GM19023 (cell line): ENCODE results near the gene GLTPD2.
A peak's percentile ranks its signal among the peaks of the same experiment; 100 is the strongest.

ENCODE experiments used
- ATAC-seq: cut with Tn5 transposase; IDR thresholded peaks from one replicate; pipeline ENCODE4 v1.9.1; 2021; ENCODE audit warnings: mild to moderate bottlenecking, moderate library complexity; ENCODE audit not compliant: unreplicated experiment

GLTPD2 gene

DNA sequence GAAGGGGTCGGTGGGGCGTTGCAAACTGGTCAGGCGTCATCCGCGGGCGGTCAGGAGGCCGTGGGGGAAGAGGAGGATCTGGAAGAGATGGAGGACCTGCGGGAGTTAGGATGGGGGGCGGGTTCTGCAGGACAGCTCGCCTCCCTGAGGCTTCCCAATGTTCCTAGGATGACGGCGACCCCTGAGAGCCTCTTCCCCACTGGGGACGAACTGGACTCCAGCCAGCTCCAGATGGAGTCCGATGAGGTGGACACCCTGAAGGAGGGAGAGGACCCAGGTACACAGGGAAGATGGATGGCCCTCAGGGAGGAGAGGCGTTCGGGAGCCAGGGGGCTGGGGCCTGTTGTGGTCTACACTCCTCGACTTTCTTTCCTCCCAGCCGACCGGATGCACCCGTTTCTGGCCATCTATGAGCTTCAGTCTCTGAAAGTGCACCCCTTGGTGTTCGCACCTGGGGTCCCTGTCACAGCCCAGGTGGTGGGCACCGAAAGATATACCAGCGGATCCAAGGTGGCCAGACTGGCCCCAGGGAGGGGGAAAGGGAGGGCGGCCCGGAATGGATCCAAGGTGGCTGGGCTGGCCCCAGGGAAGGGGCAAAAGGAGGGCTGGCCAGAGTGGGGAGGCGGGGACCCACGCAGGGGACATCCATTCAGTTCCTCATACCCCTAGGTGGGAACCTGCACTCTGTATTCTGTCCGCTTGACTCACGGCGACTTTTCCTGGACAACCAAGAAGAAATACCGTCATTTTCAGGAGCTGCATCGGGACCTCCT, 19.0 kb downstream of the GLTPD2 start:
- ATAC-seq = no peak

DNA sequence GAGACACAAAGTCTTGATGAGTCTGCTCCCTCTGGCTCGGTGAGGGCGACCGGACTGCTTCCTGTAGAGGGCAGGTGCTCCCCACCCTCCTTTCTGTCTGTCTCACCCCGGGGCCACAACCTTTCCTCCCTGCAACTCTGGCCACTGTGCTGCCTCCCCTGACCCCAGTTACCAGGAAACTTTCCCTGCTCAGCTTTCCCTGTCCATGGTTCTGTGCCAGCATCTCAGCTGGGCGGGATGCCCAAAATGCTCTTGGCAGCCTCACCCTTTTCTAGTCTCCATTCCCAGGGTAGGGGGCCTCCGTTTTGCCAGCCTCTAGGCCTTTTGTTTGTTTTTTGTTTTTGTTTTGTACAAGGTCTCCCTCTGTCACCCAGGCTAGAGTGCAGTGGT, 19.6 kb downstream of the GLTPD2 start:
- ATAC-seq = no peak

DNA sequence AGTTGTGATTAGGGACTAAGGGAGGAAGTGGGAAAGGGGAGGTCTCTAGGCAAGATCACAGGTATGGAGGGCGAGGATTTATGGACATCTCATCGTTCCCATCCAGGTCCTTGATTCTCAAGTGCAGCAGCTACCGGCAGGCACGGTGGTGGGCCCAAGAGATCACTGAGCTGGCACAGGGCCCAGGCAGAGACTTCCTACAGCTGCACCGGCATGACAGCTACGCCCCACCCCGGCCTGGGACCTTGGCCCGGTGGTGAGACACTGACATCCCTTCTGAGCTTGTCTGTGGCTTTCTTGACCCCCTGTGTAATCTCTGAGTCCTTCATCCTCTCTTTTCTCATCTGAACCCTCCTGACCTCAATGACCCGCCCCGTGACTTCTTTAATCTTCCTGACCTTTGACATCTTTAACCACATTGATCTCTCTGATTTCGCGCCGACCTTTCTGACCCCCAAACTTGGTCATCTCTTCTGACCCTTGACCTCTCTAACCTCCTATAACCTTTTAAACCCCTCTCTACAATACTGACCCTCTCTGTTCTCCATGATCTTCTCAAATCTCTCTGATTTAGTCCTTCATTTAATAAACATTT, 22.0 kb downstream of the GLTPD2 start:
- no peak for ATAC-seq

DNA sequence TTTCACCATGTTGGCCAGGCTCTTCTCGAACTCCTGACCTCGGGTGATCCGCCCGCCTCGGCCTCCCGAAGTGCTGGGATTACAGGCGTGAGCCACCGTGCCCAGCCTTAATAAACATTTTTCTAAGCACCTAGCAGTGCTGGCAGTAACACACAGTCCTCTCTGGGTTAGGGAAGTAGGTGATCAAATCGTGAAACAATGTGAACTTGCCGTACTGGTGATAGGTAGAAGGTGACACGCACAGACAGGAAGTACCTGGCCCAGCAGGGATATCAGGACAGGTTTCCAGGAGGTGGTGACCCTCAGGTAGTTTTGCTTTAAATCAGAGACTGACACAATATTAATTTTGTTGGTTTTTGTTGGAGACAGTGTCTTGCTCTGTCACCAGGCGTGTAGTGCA, 22.7 kb downstream of the GLTPD2 start:
- no peak for ATAC-seq

DNA sequence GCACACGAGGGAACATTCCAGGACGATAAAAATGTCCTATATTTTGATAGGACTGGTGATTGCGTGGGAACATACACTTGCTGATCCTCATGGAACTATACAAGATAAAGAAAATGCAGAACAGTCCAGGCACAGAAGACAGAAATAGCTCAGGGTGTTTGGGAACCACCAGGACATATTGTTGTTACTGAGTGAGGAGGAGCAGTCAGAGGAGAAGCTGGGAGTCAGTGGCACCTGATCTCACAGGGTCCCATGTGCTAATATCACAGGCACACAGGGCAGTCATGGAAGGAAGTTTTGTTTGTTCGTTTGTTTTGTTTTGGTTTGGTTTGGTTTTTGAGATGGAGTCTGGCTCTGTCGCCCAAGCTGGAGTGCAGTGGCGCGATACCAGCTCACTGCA, 23.9 kb downstream of the GLTPD2 start:
- no peak for ATAC-seq

DNA sequence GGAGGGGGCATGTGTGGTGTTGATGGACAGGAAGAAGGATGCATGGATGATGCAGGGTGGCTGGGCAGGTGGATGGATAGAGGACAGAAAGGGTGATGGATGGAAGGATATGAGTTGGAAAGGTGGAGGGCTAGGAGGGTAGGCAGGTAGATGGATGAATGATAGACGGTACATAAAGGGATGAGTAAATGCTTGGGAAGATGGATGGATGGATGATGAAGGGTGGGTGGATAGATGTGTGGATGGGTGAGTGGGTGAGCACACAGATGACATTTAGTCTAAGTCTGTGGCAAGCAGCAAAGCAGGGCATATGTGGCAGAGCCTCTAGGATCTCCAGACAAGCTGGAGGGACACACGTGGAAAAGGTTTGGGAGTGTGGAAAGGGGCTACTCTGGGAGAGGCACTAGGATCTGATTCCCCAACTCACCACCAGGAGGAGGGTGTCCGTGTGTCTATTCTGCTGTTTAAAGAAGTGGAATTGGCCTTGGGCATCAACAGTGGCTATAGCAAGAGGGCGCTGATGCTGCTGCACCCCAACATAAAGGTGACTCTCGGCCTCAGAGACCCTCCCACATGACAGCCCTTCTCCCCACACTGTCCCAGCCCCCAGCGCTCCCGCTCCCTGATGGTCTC, 26.4 kb downstream of the GLTPD2 start:
- ATAC-seq = no peak

DNA sequence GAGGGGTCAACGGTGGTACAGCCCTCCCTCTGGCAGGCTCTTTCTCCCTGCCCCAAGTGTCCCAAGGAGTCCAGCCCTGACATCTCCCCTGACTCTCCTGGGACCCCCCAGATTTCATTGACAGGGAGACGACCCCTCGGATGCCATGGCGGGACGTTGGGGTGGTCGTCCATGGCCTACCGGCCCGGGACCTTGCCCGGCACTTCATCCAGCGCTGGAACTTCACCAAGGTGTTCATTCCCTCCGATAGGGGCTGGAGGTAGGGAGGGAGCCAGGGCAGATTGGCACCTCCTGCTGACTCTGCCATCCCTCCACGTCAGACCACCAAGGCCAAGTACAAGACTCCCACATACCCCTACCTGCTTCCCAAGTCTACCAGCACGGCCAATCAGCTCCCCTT, 28.1 kb downstream of the GLTPD2 start:
- ATAC-seq = no peak

DNA sequence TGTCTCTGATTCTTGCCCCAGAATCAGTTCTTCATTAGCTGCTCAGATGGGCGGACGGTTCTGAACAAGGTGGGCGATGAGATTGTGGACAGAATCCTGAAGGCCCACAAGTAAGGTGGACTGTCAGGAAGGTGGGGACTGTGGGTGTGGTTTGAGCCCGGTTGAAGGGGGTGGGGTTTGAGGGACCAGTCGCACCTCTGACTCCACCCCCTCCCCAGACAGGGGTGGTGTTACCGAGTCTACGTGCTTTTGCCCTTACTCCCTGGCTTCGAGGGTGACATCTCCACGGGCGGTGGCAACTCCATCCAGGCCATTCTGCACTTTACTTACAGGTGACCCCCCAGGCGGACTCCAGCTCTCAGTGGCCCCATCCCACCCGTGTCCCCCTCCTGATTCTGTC, 29.5 kb downstream of the GLTPD2 start:
- ATAC-seq = no peak

DNA sequence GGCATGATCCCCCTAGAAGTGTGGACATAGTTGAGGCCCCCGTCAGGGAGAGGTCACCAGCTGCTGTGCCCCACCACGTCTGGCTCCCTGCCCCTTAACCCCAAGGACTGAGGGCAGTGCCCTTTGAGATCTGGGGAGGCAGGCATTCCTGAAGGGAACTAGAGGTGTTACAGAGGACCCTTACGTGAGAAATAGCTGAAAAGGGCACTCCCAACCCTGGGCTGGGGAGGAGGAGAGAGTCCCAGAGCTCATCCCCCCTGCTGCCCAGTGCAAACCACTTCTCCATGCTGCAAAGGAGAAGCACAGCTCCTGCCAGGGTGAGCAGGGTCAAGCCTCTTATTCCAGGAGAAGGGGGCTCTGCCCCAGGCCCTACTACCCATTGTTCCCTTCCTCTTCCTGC, 34.1 kb downstream of the GLTPD2 start:
- no peak for ATAC-seq

DNA sequence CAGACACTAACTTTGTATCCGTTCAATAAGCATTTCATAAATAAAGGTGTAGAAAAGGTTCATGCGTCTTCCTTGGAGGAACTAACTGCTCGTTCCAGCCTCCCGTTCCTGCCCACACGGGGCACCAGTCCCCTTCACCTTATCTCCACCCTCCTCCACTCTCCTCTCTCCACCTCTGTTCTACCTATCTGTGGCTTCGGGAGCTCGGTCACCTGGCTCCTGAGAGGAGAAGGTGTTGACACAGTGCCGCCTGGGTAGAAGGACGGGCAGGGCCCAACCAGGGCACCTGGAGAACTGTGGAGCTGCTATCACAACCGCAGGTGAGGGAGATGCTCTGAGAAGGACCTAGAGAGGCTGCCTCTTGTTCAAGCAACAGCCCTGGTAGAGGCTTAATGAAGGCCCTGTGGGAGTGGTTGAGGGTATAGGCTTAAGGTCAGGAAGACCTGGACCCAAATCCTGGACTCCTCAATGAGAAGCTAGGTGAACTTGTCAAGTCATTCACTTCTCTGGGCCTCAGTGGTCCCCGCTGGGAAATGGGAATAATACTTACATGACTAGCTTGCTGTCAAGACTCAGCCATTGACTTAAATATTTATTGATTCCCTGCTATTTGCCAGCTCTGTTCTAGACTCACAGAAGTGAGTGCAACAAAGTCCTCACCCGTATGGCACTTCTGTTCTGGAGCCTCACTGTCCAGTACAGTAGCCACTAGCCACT, 34.8 kb downstream of the GLTPD2 start:
- ATAC-seq = no peak

DNA sequence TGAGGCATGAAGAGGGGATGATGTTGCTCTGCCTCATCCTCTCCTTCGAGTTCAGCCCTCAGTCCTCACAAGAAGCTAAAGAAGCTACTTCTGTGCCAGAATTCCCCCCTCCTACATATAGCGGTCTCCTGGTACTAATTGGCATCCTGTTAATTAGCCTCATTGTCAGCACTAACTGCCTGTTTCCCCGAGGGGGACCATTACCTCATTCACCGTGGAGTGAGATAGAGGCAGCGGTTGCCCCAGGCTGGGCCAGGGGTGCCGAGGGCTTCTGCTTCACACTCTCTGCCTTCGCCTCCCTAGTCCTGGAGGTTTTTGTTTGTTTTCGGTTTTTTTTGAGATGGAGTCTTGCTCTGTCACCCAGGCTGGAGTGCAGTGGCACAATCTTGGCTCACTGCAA, 38.6 kb downstream of the GLTPD2 start:
- ATAC-seq = no peak

DNA sequence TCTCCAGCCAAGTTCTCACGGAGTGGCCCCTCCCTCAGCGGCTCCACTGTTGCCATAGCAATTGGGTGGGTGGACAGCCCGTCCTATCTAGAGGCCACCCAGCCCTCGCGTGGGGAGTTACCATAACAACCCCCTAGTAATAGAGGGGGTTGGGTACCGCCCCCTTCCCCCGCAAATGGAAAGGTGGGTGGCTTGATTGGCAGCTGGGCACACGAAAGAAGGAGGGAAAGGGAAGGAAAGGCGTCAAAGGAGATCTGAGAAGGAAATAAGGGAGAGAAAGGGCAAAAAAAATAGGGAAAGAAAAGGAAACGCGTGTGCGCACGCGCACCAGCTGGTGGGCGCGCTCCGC, 44.0 kb downstream of the GLTPD2 start:
- peak; percentile 31 for ATAC-seq

DNA sequence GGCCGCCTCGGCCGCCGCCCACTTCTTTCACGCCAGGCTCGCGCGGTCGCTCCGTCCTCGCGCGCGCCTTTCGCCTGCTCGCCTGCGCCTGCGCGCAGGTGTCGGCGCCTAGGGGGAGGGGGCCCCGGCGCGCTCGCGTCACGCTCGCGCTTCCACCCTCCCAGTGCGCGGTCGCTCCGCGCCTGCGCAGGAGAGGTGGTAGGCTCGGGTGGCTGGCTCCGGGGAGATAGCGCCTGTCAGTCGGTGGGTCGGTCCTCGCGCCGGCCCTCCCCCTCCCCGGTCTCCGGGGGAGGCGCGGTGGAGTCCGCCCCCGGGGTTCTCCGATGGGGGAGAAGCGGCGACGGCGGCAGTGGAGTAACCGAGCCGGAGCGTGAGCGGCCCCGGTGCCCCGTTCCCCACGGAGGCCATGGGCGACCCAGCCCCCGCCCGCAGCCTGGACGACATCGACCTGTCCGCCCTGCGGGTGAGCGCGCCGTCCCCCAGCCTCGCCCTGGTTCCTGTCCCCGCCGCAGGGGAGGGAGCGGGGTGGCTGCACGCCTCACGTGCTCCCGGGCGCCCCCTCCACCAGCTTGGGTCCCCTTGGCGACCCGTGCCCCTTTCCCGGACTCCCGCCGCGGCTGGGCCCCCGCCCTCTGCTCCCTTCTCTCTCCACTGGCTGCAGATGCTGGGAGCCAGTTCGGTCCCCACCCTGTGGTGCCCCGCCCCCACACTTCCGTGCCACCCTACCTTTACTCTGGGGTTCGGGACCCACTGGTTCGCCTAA, 44.6 kb downstream of the GLTPD2 start, which contains the start of gene MINK1:
MINK1 (plus strand) TSS at position 163 of the 763 bp plus-strand sequence; CDS start at position 407, 244 bp downstream.
- ATAC-seq = peak; percentile 83

DNA sequence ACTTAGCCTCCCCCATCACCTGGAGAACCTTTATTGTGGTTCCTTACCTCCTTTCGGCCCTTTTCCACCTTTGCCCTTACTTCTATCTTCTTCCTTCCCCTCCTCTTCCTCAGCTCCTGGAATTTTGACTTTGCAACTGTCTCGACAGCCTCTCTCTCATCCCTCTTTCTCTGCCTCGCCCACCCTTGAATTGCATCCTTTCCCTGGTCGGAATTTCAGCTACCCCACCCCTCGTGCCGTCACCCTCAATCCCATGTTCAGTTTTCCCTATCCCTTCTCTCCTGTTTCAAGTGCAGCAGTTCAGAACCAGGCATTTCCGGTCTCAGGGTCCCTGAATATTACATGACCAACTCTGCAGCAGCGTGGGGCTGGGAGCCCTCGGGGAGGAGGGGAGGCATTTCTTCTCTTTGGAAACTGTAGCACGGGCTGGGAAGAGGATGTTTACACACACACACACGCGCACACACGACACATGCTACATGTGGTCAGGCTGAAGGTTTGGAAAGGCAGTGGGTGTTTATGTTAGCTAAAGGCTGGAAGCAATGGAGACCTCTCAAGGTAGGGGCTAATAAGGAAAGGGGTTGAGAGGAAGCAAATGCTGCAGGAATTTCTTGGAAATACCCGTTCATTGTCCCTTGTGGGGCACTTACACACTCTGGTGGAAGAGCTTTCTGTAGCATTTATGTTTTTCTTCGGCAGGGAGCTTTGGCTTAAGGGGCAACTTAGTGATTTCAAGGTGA, 45.3 kb downstream of the GLTPD2 start:
- ATAC-seq = no peak

DNA sequence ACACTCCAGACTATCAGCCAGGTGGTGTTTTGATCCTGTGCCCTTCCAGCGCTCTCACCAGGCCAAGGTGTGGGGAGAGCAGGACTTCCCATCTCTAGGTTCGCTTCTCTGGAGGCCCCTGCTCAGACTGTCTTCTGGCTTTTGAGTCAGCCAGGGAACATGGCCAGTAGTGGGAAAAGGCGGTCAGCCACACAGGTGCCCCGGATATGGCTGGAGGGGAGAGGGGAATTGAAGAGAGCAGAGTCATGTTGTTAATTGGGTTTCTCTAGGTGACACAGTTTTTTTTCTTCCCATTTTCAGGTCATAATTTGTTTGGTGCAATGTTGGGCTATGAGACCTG, 45.9 kb downstream of the GLTPD2 start:
- ATAC-seq = no peak

DNA sequence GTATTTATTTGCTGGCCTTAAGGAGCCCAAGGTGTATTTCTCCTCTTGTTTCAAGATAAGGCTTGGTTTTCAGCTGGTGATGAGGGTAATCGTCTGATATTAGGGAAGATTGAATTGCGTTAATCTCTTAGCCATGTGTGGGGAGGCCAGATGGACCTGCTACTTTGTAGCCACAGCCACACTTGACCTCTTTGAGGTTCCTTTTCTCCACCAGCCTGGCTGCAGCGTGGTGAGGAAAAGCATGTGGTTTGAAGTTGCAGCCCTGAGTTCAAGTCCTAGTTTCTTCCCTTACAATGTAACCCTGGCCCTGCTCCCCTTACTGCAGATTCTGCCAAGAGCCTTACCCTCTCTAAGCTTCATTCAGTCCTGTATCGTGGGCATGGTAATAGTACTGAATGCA, 47.5 kb downstream of the GLTPD2 start:
- no peak for ATAC-seq

DNA sequence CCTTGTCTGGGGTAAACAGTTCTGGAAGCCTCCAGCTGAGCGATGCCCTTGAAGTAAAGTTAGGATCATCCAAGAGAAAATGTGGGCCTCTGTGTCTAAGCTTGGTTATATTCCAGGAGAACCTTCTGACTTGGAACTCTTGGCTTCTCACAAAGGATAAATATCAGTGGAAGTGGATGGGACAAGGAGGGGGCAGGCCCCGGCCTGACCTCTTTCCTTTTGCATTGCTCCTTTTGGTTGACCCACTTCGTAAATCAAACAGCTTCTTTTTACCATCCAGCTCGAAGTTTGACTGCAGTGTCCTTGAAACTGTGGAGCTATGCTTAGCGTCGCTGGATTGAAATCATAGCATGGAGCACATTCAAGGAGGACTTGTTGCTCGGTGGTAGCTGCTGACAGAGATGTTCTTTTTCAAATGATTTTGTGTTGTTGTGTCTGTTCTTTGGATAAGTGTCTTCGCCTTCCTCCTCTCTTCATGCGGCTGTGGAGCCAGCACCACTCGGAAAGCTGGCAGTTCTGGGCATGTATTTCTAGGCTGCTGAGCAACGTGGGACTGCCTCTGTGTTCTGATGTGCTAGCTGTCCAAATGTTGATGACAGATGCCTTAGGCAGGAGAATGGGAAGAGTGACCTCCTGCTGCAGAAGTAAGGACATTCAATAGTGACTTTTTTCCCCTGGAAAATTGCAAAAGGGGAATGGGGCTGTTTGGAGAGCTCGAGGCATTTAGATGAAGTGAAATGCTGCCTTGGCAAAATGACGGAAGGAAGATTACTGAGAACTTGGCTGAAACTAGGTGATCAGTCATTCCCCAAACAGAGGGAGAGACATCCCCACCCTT, 48.9 kb downstream of the GLTPD2 start:
- no peak for ATAC-seq

DNA sequence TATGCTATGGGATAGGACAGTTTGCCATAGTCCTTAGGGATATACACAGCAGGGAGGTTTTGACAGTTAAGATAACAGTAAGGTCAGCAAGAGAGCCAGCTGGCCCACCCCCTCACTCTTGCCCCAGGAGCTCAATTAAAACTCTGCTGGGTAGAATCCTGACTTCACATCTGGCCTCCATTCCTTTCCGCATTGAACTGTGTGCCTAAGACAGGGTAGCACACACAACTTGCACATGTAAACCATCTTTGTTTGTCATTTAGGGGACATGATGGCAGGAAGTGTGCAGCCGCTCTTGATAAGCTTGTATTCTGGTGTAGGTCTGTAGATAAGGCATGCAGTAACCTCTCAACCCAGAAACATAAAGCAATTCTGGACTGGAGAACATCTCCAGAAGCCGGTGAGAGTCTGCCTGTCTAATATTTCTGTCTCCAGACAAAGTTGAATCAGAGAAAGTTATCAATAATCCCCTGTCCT, 49.6 kb downstream of the GLTPD2 start:
- ATAC-seq = no peak

DNA sequence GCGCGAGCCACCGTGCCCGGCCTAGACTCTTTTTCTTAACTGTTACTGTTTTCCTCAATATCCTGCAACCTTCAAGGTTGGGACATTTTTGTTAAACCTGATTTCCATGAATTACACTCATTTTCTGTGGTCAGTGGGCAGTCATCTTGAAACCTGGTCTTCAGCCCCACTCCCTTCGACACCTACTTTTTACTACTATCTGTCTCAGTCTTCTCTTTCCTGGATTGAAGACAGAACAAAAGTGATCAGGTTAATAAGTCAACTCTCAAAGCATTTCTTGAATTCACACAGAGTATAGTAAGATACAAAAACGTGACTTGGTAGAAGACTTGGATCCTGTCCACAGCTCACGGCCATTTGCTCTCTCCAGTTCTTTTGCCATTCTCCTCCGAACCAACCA, 50.5 kb downstream of the GLTPD2 start:
- ATAC-seq = no peak
